KMS-11 (cell line): ENCODE data around the gene GPBP1L1.

Experiments
- H2AFZ ChIP-seq: fragments of 200-600 bp; sonication (generic); 2 replicates; pipeline ENCODE4 v1.6.1; 2016; ENCODE audit warnings: antibody characterized with exemption, mixed run types, low read depth
- H3K27ac ChIP-seq: fragments of 200-600 bp; sonication (generic); 2 replicates; pipeline ENCODE4 v1.6.1; 2016; ENCODE audit warnings: mild to moderate bottlenecking, mixed run types
- H3K27me3 ChIP-seq: fragments of 200-600 bp; sonication (generic); 2 replicates; pipeline ENCODE4 v1.6.1; 2017; ENCODE audit warnings: mild to moderate bottlenecking, low read depth, mixed run types, moderate library complexity; ENCODE audit not compliant: insufficient read depth
- H3K36me3 ChIP-seq: fragments of 200-600 bp; sonication (generic); 2 replicates; pipeline ENCODE4 v1.6.1; 2017; ENCODE audit warnings: mild to moderate bottlenecking, mixed run types; ENCODE audit not compliant: insufficient read depth
- H3K4me1 ChIP-seq: fragments of 200-600 bp; sonication (generic); 2 replicates; pipeline ENCODE4 v1.6.1; 2016; ENCODE audit warnings: mild to moderate bottlenecking, low read depth, mixed run types; ENCODE audit not compliant: poor library complexity, severe bottlenecking
- H3K4me2 ChIP-seq: fragments of 200-600 bp; sonication (generic); 2 replicates; pipeline ENCODE4 v1.7.0; 2016; ENCODE audit warnings: mild to moderate bottlenecking, mixed run types
- H3K4me3 ChIP-seq: fragments of 200-600 bp; sonication (generic); IDR thresholded peaks from 2 replicates; pipeline ENCODE4 v1.6.1; 2017; ENCODE audit warnings: low read depth, low read length, mixed read lengths; ENCODE audit not compliant: insufficient read depth
- H3K79me2 ChIP-seq: fragments of 200-600 bp; sonication (generic); 2 replicates; pipeline ENCODE4 v1.6.1; 2016; ENCODE audit warnings: low read depth, mixed run types; ENCODE audit not compliant: insufficient read depth
- H3K9ac ChIP-seq: fragments of 200-600 bp; sonication (generic); 2 replicates; pipeline ENCODE4 v1.6.1; 2016; ENCODE audit warnings: mild to moderate bottlenecking, mixed run types
- H4K20me1 ChIP-seq: fragments of 200-600 bp; sonication (generic); 2 replicates; pipeline ENCODE4 v1.6.1; 2016; ENCODE audit warnings: mild to moderate bottlenecking, mixed run types; ENCODE audit not compliant: insufficient read depth
- CTCF ChIP-seq: fragments of 200-600 bp; sonication (generic); conservative IDR thresholded peaks from 2 replicates; pipeline ENCODE4 v1.6.1; 2017; ENCODE audit warnings: low read depth, mild to moderate bottlenecking, antibody characterized with exemption, low read length, moderate library complexity, mixed read lengths

Gene GPBP1L1

DNA sequence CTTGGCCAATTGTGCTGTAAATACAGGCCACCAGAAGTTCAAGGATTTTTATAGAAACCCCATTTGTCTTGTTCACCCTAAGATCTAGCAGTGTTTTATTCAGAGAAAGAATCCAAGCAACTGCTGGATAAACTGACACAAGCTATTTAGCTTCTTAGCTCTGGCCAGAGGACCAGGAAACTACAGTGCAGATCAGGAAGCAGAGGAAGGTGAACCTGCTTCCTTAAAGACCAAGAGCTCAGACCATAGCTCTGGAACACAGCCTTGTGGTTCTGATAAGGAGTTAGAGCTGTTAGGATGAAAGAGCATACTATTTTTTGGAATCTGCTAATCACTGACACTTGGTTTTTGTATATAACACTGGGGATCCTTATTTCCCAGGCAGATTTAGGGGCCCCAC lies 57.3 kb downstream of the GPBP1L1 start:
- H3K4me2 ChIP-seq, result no peak overlapping the region
- H3K27me3 ChIP-seq, result no peaks in the 10 kb centered on the region
- no peaks in the 10 kb centered on the region for H3K79me2 ChIP-seq
- no peak overlapping the region for H3K9ac ChIP-seq
- H3K4me1 ChIP-seq, result no peaks in the 10 kb centered on the region
- H4K20me1 ChIP-seq, result no peaks in the 10 kb centered on the region
- H2AFZ ChIP-seq, result no peak overlapping the region
- no peak for TF ChIP-seq CTCF
- H3K27ac ChIP-seq, result no peak overlapping the region
- no peak overlapping the region for H3K4me3 ChIP-seq
- H3K36me3 ChIP-seq, result no peaks in the 10 kb centered on the region

DNA sequence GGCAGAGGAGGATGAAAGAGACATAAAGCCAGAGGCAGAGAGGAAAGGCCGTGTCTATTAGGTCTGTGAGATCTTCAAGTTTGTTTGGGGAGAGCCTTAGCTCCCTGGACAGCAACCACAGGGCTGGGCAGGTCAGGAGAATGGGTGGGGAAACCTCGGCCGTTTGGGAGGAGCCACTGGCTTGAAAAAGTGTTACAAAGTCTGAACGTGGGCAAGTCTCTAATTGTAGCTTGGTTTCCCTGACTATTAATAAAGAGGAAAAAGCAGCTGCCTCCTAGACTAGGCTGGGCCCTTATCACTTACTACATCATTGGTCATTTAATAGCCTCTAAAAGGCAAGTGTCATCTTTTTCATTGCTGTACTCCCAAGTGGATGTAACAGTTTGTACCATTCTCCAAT lies 62.4 kb downstream of the GPBP1L1 start, which contains the start of gene CCDC17:
CCDC17 (minus strand) TSS at position 83 of the 400 bp plus-strand sequence. CDS start 145 bp downstream, outside the sequence.
- TF ChIP-seq CTCF, result no peak
- Histone ChIP-seq H3K36me3 (no peaks in the 10 kb centered on the region), H3K27ac (no peak within 1 kb of the TSS), H3K9ac (no peak within 1 kb of the TSS), H3K4me1 (no peaks in the 10 kb centered on the region), H3K4me3 (no peak within 1 kb of the TSS), H2AFZ (no peak within 1 kb of the TSS), H3K27me3 (no peaks in the 10 kb centered on the region), H3K79me2 (no peaks in the 10 kb centered on the region), H3K4me2 (no peak within 1 kb of the TSS), H4K20me1 (no peaks in the 10 kb centered on the region)

- Histone ChIP-seq H3K27ac (no peak overlapping the region), H3K9ac (no peak overlapping the region), H3K4me1 (no peaks in the 10 kb centered on the region), H3K27me3 (no peaks in the 10 kb centered on the region), H3K4me3 (no peak overlapping the region), H3K79me2 (no peaks in the 10 kb centered on the region), H3K36me3 (no peaks in the 10 kb centered on the region; the same call in 1 of the 2 replicates), H2AFZ (no peak overlapping the region), H4K20me1 (no peaks in the 10 kb centered on the region), H3K4me2 (no peak overlapping the region)
- TF ChIP-seq CTCF, result no peak
These were observed 63.6 kb downstream of the GPBP1L1 start for GRCh38 chr1:45622524-45623394.

DNA sequence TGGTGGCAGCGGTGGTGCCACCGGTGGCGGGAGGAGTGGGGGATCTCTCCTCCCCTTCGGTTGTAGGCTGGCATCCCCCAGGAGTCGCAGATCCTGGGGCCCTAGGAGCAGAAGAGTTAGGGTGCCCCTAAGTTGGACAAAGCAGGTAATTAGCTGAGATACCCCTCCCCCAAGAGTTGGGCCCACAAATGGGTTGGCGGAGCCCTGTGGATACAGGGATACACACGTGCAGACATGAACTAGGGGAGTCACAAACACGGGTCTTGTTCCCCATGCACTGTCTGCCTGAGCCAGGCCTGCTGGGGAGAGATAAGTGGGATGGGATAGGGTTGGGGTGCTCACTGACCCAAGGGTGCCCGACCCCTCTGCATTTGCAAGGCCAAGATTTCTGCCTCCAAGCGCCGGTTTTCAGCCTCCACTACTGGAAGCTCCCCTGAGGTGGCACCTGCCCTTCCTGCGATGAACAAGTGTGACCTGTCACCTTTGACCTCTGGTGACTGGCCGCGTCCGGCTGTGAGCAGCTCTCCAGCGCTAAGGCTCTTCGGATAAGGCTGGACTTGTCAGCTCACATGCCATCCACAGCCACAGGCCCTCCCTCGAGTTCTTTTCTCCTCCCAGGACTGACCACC lies 64.3 kb downstream of the GPBP1L1 start:
- H3K79me2 ChIP-seq, result no peaks in the 10 kb centered on the region
- no peak overlapping the region for H3K9ac ChIP-seq
- H3K27ac ChIP-seq, result no peak overlapping the region
- H2AFZ ChIP-seq, result no peak overlapping the region
- no peaks in the 10 kb centered on the region for H3K4me1 ChIP-seq
- no peaks in the 10 kb centered on the region for H3K27me3 ChIP-seq
- H3K36me3 ChIP-seq, result no peaks in the 10 kb centered on the region; the same call in 1 of the 2 replicates
- H3K4me2 ChIP-seq, result no peak overlapping the region
- no peak overlapping the region for H3K4me3 ChIP-seq
- H4K20me1 ChIP-seq, result no peaks in the 10 kb centered on the region
- TF ChIP-seq CTCF, result no peak
